ENCODE measurements around the gene ACBD6. TPM values are rescaled to one million over a fixed set of nuclear protein-coding genes. Genes with fewer than 3 reads are reported as not detected.
A peak's percentile ranks its signal among the peaks of the same experiment; 100 is the strongest.

ACBD6 gene
- total and polyA plus RNA-seq, 2 experiments from 2014 or later = 75.7 to 88.8 TPM

DNA sequence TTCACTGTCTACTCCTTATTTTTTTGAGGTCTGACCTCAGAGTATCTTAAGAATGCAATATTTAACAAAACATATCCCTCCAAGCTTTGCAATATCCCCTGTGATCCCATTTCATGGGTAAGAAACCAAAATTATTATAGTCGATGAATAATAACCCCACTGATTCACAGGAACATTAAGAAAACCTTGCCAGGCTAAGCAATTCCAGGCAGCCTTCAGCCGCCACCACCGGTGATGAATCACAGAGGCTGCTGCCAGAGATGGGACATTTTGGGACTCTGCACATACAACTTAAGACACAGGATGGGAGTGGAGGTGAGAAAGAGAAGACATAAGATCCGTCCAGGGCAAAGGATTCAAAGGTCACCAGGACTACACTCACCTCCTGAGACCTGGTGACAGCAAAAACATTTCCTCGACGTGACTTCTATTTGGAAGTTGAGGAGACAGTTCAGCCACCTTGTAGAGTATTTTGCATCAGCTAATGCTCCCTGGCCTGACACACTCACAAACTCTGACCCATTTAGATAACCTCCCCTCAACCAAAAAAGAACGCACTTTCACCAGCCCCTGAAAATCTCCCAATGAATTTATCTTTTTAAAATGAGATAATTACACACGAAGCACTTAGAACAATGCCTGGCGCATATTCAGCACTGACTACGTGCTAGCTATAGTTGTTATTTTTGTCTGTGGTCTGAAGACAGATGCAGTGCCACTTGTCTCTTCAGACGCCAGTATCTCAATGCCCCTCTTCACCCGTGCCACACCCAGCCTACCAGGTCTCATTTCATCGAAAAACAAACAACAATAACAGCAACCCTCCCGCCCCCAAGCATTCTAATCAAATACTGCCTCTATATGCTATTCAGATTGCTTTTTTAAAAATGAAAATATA is 38.6 kb upstream of the ACBD6 start (continued):
- TF ChIP-seq, protein P1, sequence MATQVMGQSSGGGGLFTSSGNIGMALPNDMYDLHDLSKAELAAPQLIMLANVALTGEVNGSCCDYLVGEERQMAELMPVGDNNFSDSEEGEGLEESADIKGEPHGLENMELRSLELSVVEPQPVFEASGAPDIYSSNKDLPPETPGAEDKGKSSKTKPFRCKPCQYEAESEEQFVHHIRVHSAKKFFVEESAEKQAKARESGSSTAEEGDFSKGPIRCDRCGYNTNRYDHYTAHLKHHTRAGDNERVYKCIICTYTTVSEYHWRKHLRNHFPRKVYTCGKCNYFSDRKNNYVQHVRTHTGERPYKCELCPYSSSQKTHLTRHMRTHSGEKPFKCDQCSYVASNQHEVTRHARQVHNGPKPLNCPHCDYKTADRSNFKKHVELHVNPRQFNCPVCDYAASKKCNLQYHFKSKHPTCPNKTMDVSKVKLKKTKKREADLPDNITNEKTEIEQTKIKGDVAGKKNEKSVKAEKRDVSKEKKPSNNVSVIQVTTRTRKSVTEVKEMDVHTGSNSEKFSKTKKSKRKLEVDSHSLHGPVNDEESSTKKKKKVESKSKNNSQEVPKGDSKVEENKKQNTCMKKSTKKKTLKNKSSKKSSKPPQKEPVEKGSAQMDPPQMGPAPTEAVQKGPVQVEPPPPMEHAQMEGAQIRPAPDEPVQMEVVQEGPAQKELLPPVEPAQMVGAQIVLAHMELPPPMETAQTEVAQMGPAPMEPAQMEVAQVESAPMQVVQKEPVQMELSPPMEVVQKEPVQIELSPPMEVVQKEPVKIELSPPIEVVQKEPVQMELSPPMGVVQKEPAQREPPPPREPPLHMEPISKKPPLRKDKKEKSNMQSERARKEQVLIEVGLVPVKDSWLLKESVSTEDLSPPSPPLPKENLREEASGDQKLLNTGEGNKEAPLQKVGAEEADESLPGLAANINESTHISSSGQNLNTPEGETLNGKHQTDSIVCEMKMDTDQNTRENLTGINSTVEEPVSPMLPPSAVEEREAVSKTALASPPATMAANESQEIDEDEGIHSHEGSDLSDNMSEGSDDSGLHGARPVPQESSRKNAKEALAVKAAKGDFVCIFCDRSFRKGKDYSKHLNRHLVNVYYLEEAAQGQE (IDR thresholded peaks at IDR 0.05; ENCODE audit: unreplicated experiment) = no peak
- TF ChIP-seq JUNB (IDR thresholded peaks at IDR 0.05; ENCODE audit: unreplicated experiment) (no peak), ZNF331 (CRISPR knock-in tag; IDR thresholded peaks at IDR 0.05; ENCODE audit: low read depth) (no peak), EZH2 (IDR thresholded peaks at IDR 0.05; ENCODE audit: low read depth, unreplicated experiment) (no peak)
- TF ChIP-seq, protein P2, sequence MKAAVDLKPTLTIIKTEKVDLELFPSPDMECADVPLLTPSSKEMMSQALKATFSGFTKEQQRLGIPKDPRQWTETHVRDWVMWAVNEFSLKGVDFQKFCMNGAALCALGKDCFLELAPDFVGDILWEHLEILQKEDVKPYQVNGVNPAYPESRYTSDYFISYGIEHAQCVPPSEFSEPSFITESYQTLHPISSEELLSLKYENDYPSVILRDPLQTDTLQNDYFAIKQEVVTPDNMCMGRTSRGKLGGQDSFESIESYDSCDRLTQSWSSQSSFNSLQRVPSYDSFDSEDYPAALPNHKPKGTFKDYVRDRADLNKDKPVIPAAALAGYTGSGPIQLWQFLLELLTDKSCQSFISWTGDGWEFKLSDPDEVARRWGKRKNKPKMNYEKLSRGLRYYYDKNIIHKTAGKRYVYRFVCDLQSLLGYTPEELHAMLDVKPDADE (IDR thresholded peaks at IDR 0.05) = no peak

DNA sequence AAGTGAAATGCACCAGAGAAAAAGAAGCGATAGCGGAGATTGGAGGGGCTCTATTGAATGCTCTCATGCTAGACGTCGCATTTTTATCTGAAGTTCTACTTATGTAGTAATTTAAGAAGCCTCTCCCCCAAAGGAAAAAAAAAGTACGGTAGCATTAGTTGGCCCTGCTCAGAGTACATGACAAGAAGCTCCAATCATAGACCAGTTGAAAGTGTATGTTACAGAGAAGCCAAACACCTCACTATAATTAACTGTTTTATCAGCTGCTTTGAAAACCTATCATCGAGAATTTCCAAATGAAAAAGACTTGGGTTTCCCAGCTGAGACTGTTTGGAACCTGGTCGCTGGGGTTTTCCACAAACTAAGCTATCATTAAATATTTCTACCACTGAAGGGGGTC is 36.8 kb upstream of the ACBD6 start:
- no peaks in the 10 kb centered on the region for H3K27me3 ChIP-seq (ENCODE audit: insufficient read depth)
- no peak overlapping the region for H3K4me3 Mint-ChIP-seq
- no peak for DNase-seq (ENCODE audit: low spot score)
- H3F3A ChIP-seq (replicated peaks; ENCODE audit: low read depth) = no peaks in the 10 kb centered on the region
- H3K4me2 ChIP-seq = no peak overlapping the region
- TF ChIP-seq ZNF114 (CRISPR knock-in tag; IDR thresholded peaks at IDR 0.05) = no peak
- TF ChIP-seq, protein P3, sequence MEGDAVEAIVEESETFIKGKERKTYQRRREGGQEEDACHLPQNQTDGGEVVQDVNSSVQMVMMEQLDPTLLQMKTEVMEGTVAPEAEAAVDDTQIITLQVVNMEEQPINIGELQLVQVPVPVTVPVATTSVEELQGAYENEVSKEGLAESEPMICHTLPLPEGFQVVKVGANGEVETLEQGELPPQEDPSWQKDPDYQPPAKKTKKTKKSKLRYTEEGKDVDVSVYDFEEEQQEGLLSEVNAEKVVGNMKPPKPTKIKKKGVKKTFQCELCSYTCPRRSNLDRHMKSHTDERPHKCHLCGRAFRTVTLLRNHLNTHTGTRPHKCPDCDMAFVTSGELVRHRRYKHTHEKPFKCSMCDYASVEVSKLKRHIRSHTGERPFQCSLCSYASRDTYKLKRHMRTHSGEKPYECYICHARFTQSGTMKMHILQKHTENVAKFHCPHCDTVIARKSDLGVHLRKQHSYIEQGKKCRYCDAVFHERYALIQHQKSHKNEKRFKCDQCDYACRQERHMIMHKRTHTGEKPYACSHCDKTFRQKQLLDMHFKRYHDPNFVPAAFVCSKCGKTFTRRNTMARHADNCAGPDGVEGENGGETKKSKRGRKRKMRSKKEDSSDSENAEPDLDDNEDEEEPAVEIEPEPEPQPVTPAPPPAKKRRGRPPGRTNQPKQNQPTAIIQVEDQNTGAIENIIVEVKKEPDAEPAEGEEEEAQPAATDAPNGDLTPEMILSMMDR (conservative IDR thresholded peaks at IDR 0.05; ENCODE audit: low read depth in 2 of 2) = no peak
- TF ChIP-seq ZNF331 (CRISPR knock-in tag; IDR thresholded peaks at IDR 0.05; ENCODE audit: low read depth) = no peak
- no peak for TF ChIP-seq EZH2phosphoT487 (IDR thresholded peaks at IDR 0.05; ENCODE audit: unreplicated experiment)
- TF ChIP-seq STAT1 (IDR thresholded peaks at IDR 0.05; ENCODE audit: unreplicated experiment) = no peak
- TF ChIP-seq JUNB (IDR thresholded peaks at IDR 0.05; ENCODE audit: unreplicated experiment) = no peak
- H3K36me3 ChIP-seq (ENCODE audit: insufficient read depth) = no peaks in the 10 kb centered on the region
- ATAC-seq = no peak
- peaks cover 17% of the 10 kb centered on the region for H3K4me1 Mint-ChIP-seq
- peaks cover 12% of the 10 kb centered on the region for H3K4me1 ChIP-seq (ENCODE audit: insufficient read depth)
- no peak overlapping the region for H3K27ac Mint-ChIP-seq
- H3K79me2 ChIP-seq (replicated peaks; ENCODE audit: insufficient read depth) = no peaks in the 10 kb centered on the region
- H3K9me3 Mint-ChIP-seq = no peaks in the 10 kb centered on the region
- peaks cover 3% of the 10 kb centered on the region for H3K27me3 Mint-ChIP-seq (ENCODE audit: insufficient read depth, low read depth, poor library complexity)
- no peak overlapping the region for H3K27ac ChIP-seq (ENCODE audit: low read depth)
- H4K20me1 ChIP-seq (replicated peaks; ENCODE audit: insufficient read depth) = no peaks in the 10 kb centered on the region
- no peaks in the 10 kb centered on the region for H3K36me3 Mint-ChIP-seq (ENCODE audit: low read depth)
- peak overlapping the region; percentile 69 for H2AFZ ChIP-seq
- H3K9me2 ChIP-seq (ENCODE audit: insufficient read depth) = no peaks in the 10 kb centered on the region
- no peak overlapping the region for H3K4me3 ChIP-seq
